Keratinocyte (primary cell): ENCODE results near the gene SHC1. TPM values are rescaled to one million over a fixed set of nuclear protein-coding genes. Genes with fewer than 3 reads are reported as not detected.

Experiments used
- DNase-seq: peaks from one replicate; pipeline ENCODE4 v3.0.0-alpha.2; 2011; ENCODE audit warnings: low read depth, missing footprints, low spot score
- FAIRE-seq: peaks from 2 replicates; lab custom pipeline; 2011; peaks lifted over from hg19 to GRCh38; lab: Jason Lieb, UNC
- H2AFZ ChIP-seq: 2 replicates; pipeline ENCODE4 v1.6.0; 2012; ENCODE audit warnings: low read length, control low read depth, inconsistent platforms; ENCODE audit not compliant: control insufficient read depth
- H3K27ac ChIP-seq: 2 replicates; pipeline ENCODE4 v1.5.1; 2011; ENCODE audit warnings: low read length; ENCODE audit not compliant: control insufficient read depth, insufficient read depth
- H3K27me3 ChIP-seq: 3 replicates; pipeline ENCODE4 v1.6.0; 2011; ENCODE audit warnings: low read length; ENCODE audit not compliant: control insufficient read depth, insufficient read depth; ENCODE audit errors: extremely low read depth
- H3K36me3 ChIP-seq, 2 experiments: 2 replicates in 1 of 2; 3 replicates in 1 of 2; pipeline ENCODE4 v1.5.1; 2011; ENCODE audit warnings: low read length in 2 of 2, mild to moderate bottlenecking in 1 of 2; ENCODE audit not compliant: control insufficient read depth in 2 of 2, insufficient read depth in 2 of 2; ENCODE audit errors: extremely low read depth in 1 of 2
- H3K4me1 ChIP-seq: 3 replicates; pipeline ENCODE4 v1.5.1; 2011; ENCODE audit warnings: low read length; ENCODE audit not compliant: control insufficient read depth, insufficient read depth; ENCODE audit errors: extremely low read depth
- H3K4me2 ChIP-seq: 3 replicates; pipeline ENCODE4 v1.6.0; 2011; ENCODE audit warnings: low read depth, low read length; ENCODE audit not compliant: control insufficient read depth, insufficient read depth; ENCODE audit errors: extremely low read depth
- H3K4me3 ChIP-seq, 3 experiments: fragments of 200-600 bp in 1 of 3; sonication (generic) in 1 of 3; 2 replicates in 2 of 3; 3 replicates in 1 of 3; pipeline ENCODE4 v1.5.1; 2011 to 2016; ENCODE audit warnings: low read length in 3 of 3, mild to moderate bottlenecking in 3 of 3, control low read depth in 2 of 3, inconsistent platforms in 1 of 3, low read depth in 1 of 3, mixed read lengths in 1 of 3, mixed run types in 1 of 3, moderate library complexity in 1 of 3; ENCODE audit not compliant: control insufficient read depth in 2 of 3, insufficient read depth in 2 of 3; ENCODE audit errors: extremely low read depth in 1 of 3
- H3K79me2 ChIP-seq: 2 replicates; pipeline ENCODE4 v1.6.0; 2012; ENCODE audit warnings: low read length; ENCODE audit not compliant: control insufficient read depth, insufficient read depth
- H3K9ac ChIP-seq: 3 replicates; pipeline ENCODE4 v1.6.0; 2011; ENCODE audit warnings: low read length; ENCODE audit not compliant: control insufficient read depth, insufficient read depth; ENCODE audit errors: extremely low read depth
- H3K9me1 ChIP-seq: 3 replicates; pipeline ENCODE4 v1.6.0; 2011; ENCODE audit warnings: low read length; ENCODE audit not compliant: control insufficient read depth, insufficient read depth; ENCODE audit errors: extremely low read depth
- H3K9me3 ChIP-seq: 2 replicates; pipeline ENCODE4 v1.5.1; 2012; ENCODE audit warnings: low read depth, low read length; ENCODE audit not compliant: control insufficient read depth
- H4K20me1 ChIP-seq: 3 replicates; pipeline ENCODE4 v1.6.0; 2011; ENCODE audit warnings: low read length; ENCODE audit not compliant: control insufficient read depth, insufficient read depth; ENCODE audit errors: extremely low read depth
- CTCF ChIP-seq, 3 experiments: IDR thresholded peaks in 1 of 3; conservative IDR thresholded peaks in 1 of 3; optimal IDR thresholded peaks in 1 of 3; 2 replicates in 2 of 3; 3 replicates in 1 of 3; pipeline versions ENCODE3 to v1.5.1; 2011; ENCODE audit warnings: low read length in 3 of 3, mild to moderate bottlenecking in 3 of 3, moderate library complexity in 2 of 3, control low read depth in 1 of 3, inconsistent platforms in 1 of 3; ENCODE audit not compliant: insufficient read depth in 2 of 3; ENCODE audit errors: extremely low read depth in 1 of 3
- EZH2 ChIP-seq: IDR thresholded peaks from one replicate; pipeline ENCODE4 v1.6.1; 2012; ENCODE audit warnings: inconsistent platforms, mild to moderate bottlenecking, low read length, moderate library complexity
- dilution Hi-C: fragments of 300-500 bp; cut with MboI; formaldehyde crosslinking; loops from one replicate; pipeline ENCODE4 v1.7.0; 2020; ENCODE audit warnings: low sequenced_read_pairs; ENCODE audit not compliant: extremely low pct_ligation_motif_present
- polyA plus RNA-seq, 5 experiments: library from polyadenylated mRNA; depleted of rRNA in 3 of 5; stranded (reverse) in 3 of 5; stranded (forward) in 1 of 5; unstranded in 1 of 5; fragments of >200 nt; gene quantifications; 1 replicate in 1 of 5; 2 replicates in 3 of 5; 3 replicates in 1 of 5; pipeline versions ENCODE4 v1.2.1 to v1.2.3, GENCODE V29; 2011 to 2012; ENCODE audit warnings: missing spikeins in 2 of 5, low read depth in 1 of 5, low replicate concordance in 1 of 5

The SHC1 gene
- polyA plus RNA-seq, 1 donor (not counting 4 experiments of a cell fraction or from before 2014, with no cell fraction given) = 245 TPM

GRCh38 chr1:154994269-154994587 lies 23.7 kb upstream of the SHC1 start:
- H4K20me1 ChIP-seq = no peaks in the 10 kb centered on the region
- no peaks in the 10 kb centered on the region for H3K9me1 ChIP-seq
- H3K9me3 ChIP-seq = no peaks in the 10 kb centered on the region
- H3K4me2 ChIP-seq = no peak overlapping the region
- no peak overlapping the region for H3K4me3 ChIP-seq
- no peak overlapping the region for H3K9ac ChIP-seq
- H3K27ac ChIP-seq = no peak overlapping the region
- dilution Hi-C loops = no loop called here
- no peak for TF ChIP-seq EZH2
- no peak for TF ChIP-seq CTCF (optimal IDR thresholded peaks at IDR 0.05 in 1 of 3, IDR thresholded peaks at IDR 0.05 in 1 of 3, conservative IDR thresholded peaks at IDR 0.05 in 1 of 3; ENCODE audit: extremely low read depth in 1 of 3, insufficient read depth in 2 of 3, low read length in 3 of 3)
- H3K27me3 ChIP-seq = no peaks in the 10 kb centered on the region
- no peak overlapping the region for H2AFZ ChIP-seq
- peaks cover 7 to 12% of the 10 kb centered on the region in 2 experiments for H3K36me3 ChIP-seq
- H3K79me2 ChIP-seq = peaks cover 4% of the 10 kb centered on the region
- H3K4me1 ChIP-seq = peaks cover 4% of the 10 kb centered on the region
- no peak for FAIRE-seq
- no peak for DNase-seq

GRCh38 chr1:154993572-154994268 lies 23.2 kb upstream of the SHC1 start, which contains the start of gene LENEP:
Gene LENEP (plus strand): TSS chr1:154993586. CDS start chr1:154993608, 22 bp downstream.
- no peak within 1 kb of the TSS for H3K9ac ChIP-seq
- no peaks in the 10 kb centered on the region for H3K9me1 ChIP-seq
- H3K27ac ChIP-seq = no peak within 1 kb of the TSS
- H2AFZ ChIP-seq = no peak within 1 kb of the TSS
- TF ChIP-seq CTCF (optimal IDR thresholded peaks at IDR 0.05 in 1 of 3, IDR thresholded peaks at IDR 0.05 in 1 of 3, conservative IDR thresholded peaks at IDR 0.05 in 1 of 3; ENCODE audit: extremely low read depth in 1 of 3, insufficient read depth in 2 of 3, low read length in 3 of 3) (no peak), EZH2 (no peak)
- H3K79me2 ChIP-seq = peaks cover 10% of the 10 kb centered on the region
- no peaks in the 10 kb centered on the region for H3K4me1 ChIP-seq
- H3K4me2 ChIP-seq = no peak within 1 kb of the TSS
- dilution Hi-C loops = no loop called here
- FAIRE-seq (no peak), DNase-seq (no peak)
- no peak within 1 kb of the TSS for H3K4me3 ChIP-seq
- peaks cover 12 to 15% of the 10 kb centered on the region in 2 experiments for H3K36me3 ChIP-seq
- H4K20me1 ChIP-seq = peaks cover 2% of the 10 kb centered on the region
- no peaks in the 10 kb centered on the region for H3K27me3 ChIP-seq
- H3K9me3 ChIP-seq = no peaks in the 10 kb centered on the region
